ENCODE data around the gene NGDN.

DNA sequence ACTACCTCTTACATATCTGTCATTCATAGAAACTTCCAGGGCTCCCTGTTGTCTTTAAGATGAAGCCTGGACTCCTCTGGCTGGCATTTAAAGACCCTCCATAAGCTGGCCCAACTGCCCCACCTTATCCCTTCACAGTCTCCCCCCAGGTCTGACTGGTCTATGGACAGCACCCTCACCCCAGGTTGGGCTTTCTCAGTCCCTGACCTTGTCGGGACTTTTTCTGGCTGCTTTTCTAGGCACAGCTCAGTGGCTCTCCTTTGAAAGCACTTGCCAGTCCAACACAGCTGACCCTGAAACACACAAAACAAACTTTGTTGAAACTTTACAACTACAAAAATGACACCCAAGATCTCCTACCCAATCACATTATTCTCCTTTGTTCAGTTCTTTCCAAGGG is 20.2 kb upstream of the NGDN start:
- TF ChIP-seq ARNT (IDR thresholded peaks at IDR 0.05) (no peak), FOXK2 (IDR thresholded peaks at IDR 0.05) (no peak), SP1 (IDR thresholded peaks at IDR 0.05) (no peak), ELF4 (IDR thresholded peaks at IDR 0.05) (no peak), FOXM1 (IDR thresholded peaks at IDR 0.05; ENCODE audit: borderline replicate concordance) (no peak), SUZ12 (IDR thresholded peaks at IDR 0.05) (no peak), TARDBP (IDR thresholded peaks at IDR 0.05) (no peak), BHLHE40 (IDR thresholded peaks at IDR 0.05; ENCODE audit: borderline replicate concordance) (no peak), NFRKB (IDR thresholded peaks at IDR 0.05) (no peak), L3MBTL2 (conservative IDR thresholded peaks at IDR 0.05) (no peak), HDGF (IDR thresholded peaks at IDR 0.05; ENCODE audit: borderline replicate concordance) (no peak), FOXA1 (IDR thresholded peaks at IDR 0.05) (no peak), LEF1 (IDR thresholded peaks at IDR 0.05; ENCODE audit: borderline replicate concordance) (no peak)
- TF ChIP-seq, protein P1, sequence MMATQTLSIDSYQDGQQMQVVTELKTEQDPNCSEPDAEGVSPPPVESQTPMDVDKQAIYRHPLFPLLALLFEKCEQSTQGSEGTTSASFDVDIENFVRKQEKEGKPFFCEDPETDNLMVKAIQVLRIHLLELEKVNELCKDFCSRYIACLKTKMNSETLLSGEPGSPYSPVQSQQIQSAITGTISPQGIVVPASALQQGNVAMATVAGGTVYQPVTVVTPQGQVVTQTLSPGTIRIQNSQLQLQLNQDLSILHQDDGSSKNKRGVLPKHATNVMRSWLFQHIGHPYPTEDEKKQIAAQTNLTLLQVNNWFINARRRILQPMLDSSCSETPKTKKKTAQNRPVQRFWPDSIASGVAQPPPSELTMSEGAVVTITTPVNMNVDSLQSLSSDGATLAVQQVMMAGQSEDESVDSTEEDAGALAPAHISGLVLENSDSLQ (IDR thresholded peaks at IDR 0.05): no peak

Measured in HEK293T (cell line).